ENCODE data around the gene RSRC1.
A peak's percentile ranks its signal among the peaks of the same experiment; 100 is the strongest.

The RSRC1 gene

DNA sequence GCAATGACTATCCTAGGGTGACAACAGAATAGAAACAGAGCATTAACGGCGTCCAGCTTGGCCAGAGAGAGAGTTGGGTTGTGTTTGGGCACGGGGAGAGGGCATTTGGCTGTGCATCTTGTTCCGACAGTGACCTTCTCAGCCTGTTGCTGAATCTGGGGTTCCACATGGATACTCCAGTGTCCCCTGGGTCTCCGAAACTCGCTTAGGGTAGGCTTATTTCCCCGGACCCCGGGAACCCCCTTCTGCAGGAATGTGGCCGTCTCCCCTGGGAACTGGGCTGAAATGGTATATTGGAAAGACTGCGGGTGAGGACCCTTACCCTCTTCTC, 11.6 kb upstream of the RSRC1 start:
- peak overlapping the region; percentile 64 for H3K4me2 ChIP-seq (ENCODE audit: low read length)
- H4K91ac ChIP-seq (ENCODE audit: low read depth, low read length): no peak overlapping the region
- no peak overlapping the region for H4K12ac ChIP-seq (ENCODE audit: low read depth, low read length)
- H2BK12ac ChIP-seq (ENCODE audit: low read length): no peak overlapping the region
- WGBS (ENCODE audit: extremely low coverage, insufficient coverage, insufficient read length): no CpG with 5 or more reads among the region's 10 CpGs
- no peaks in the 10 kb centered on the region for H3K36me3 ChIP-seq (ENCODE audit: control insufficient read depth in 1 of 2, insufficient read depth in 2 of 2, low read length in 2 of 2)
- no peak overlapping the region for H2AFZ ChIP-seq (ENCODE audit: insufficient read depth, low read length, poor library complexity)
- H3K4me3 ChIP-seq (ENCODE audit: low read depth, low read length): no peak overlapping the region
- no peaks in the 10 kb centered on the region for H3K9me3 ChIP-seq (ENCODE audit: insufficient read depth, low read depth, low read length)
- H3K4ac ChIP-seq (ENCODE audit: low read depth, low read length): no peak overlapping the region
- H2AK5ac ChIP-seq (ENCODE audit: low read length): no peak overlapping the region
- no peak overlapping the region for H3K9ac ChIP-seq (ENCODE audit: low read length)
- no peak overlapping the region for H3K14ac ChIP-seq (ENCODE audit: low read length)
- DNase-seq: no peak
- H3K27ac ChIP-seq (ENCODE audit: low read depth, low read length): no peak overlapping the region
- H4K8ac ChIP-seq (ENCODE audit: low read depth, low read length): no peak overlapping the region
- no peak overlapping the region for H3K23ac ChIP-seq (ENCODE audit: low read length)
- no peak overlapping the region for H2BK5ac ChIP-seq (ENCODE audit: low read depth, low read length, poor library complexity)
- peaks cover 48% of the 10 kb centered on the region for H3K27me3 ChIP-seq (ENCODE audit: insufficient read depth, low read length)
- no peaks in the 10 kb centered on the region for H3K79me1 ChIP-seq (ENCODE audit: low read length)
- H3K4me1 ChIP-seq (ENCODE audit: control insufficient read depth in 1 of 2, insufficient read depth in 2 of 2, low read length in 2 of 2): peaks cover 7 to 12% of the 10 kb centered on the region in 2 experiments
- H3K18ac ChIP-seq (ENCODE audit: low read length): no peak overlapping the region
- no peak overlapping the region for H2BK120ac ChIP-seq (ENCODE audit: insufficient read depth, low read length, poor library complexity)
- no peaks in the 10 kb centered on the region for H3K79me2 ChIP-seq (ENCODE audit: control insufficient read depth, insufficient read depth, low read length, poor library complexity)

DNA sequence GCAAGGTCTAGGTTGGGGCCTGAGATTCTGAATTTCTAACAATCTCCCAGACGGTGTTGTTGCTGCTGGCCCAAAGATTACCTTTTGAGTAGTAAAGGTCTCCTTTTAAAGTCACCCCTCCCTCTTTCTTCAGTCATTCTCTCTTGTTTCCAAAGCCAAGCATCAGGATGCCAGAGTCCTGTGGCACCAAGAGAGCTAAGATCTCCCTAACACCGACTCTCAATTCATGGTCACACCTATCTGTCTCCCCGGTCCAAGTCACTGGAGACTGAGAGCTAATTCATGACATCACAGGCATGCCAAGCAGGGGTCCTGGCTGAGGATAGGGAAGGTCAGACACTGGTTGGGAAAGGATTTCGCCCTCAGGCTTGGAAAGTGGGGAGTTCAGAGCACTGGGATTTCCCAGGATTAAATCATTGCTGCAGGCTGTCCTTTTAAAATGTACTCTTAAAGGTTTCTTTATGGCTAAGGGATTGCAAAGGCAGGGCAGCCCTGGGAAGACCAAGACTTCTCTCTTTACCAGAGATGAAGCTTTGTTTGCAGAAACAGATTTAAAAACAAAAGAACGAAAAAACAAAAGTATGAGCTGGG, 11.0 kb upstream of the RSRC1 start:
- H2AK5ac ChIP-seq (ENCODE audit: low read length): no peak overlapping the region
- H3K9ac ChIP-seq (ENCODE audit: low read length): no peak overlapping the region
- peaks cover 53% of the 10 kb centered on the region for H3K27me3 ChIP-seq (ENCODE audit: insufficient read depth, low read length)
- H4K8ac ChIP-seq (ENCODE audit: low read depth, low read length): no peak overlapping the region
- H2BK120ac ChIP-seq (ENCODE audit: insufficient read depth, low read length, poor library complexity): no peak overlapping the region
- H3K4me2 ChIP-seq (ENCODE audit: low read length): no peak overlapping the region
- no peak overlapping the region for H2BK12ac ChIP-seq (ENCODE audit: low read length)
- WGBS (ENCODE audit: extremely low coverage, insufficient coverage, insufficient read length): no CpG with 5 or more reads among the region's 5 CpGs
- no peak overlapping the region for H3K14ac ChIP-seq (ENCODE audit: low read length)
- H4K12ac ChIP-seq (ENCODE audit: low read depth, low read length): no peak overlapping the region
- no peak overlapping the region for H2BK5ac ChIP-seq (ENCODE audit: low read depth, low read length, poor library complexity)
- H3K18ac ChIP-seq (ENCODE audit: low read length): no peak overlapping the region
- no peak overlapping the region for H2AFZ ChIP-seq (ENCODE audit: insufficient read depth, low read length, poor library complexity)
- H3K27ac ChIP-seq (ENCODE audit: low read depth, low read length): no peak overlapping the region
- no peak overlapping the region for H3K4me3 ChIP-seq (ENCODE audit: low read depth, low read length)
- H4K91ac ChIP-seq (ENCODE audit: low read depth, low read length): no peak overlapping the region
- DNase-seq: no peak
- H3K4ac ChIP-seq (ENCODE audit: low read depth, low read length): no peak overlapping the region
- H3K4me1 ChIP-seq (ENCODE audit: control insufficient read depth in 1 of 2, insufficient read depth in 2 of 2, low read length in 2 of 2): peaks cover 10 to 14% of the 10 kb centered on the region in 2 experiments
- H3K23ac ChIP-seq (ENCODE audit: low read length): no peak overlapping the region
- no peaks in the 10 kb centered on the region for H3K79me2 ChIP-seq (ENCODE audit: control insufficient read depth, insufficient read depth, low read length, poor library complexity)
- no peaks in the 10 kb centered on the region for H3K9me3 ChIP-seq (ENCODE audit: insufficient read depth, low read depth, low read length)
- no peaks in the 10 kb centered on the region for H3K79me1 ChIP-seq (ENCODE audit: low read length)
- H3K36me3 ChIP-seq (ENCODE audit: control insufficient read depth in 1 of 2, insufficient read depth in 2 of 2, low read length in 2 of 2): no peaks in the 10 kb centered on the region

DNA sequence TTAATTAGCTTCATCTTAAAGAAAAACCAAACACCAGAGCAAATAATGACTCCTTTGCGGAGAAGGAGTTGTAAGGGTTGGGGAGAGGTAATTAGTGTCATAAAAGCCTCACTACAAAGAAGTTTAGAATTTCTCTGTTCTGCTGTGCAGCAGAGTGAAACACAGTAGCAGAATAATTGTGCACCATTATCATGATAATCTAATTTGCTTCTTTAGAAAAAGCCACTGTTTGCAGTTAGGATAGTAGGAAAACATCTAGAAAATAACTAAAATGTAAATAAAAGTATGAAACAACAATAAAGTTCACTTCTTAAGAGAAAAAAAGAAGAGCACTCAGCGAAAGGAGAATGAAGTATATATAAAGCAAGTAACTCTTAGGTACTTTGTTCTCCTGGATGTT, 9.2 kb upstream of the RSRC1 start:
- Histone ChIP-seq H3K27ac (ENCODE audit: low read depth, low read length) (no peak overlapping the region), H3K18ac (ENCODE audit: low read length) (no peak overlapping the region), H3K27me3 (ENCODE audit: insufficient read depth, low read length) (peaks cover 52% of the 10 kb centered on the region), H3K4me2 (ENCODE audit: low read length) (no peak overlapping the region), H3K9me3 (ENCODE audit: insufficient read depth, low read depth, low read length) (peaks cover 2% of the 10 kb centered on the region), H3K79me2 (ENCODE audit: control insufficient read depth, insufficient read depth, low read length, poor library complexity) (no peaks in the 10 kb centered on the region), H4K8ac (ENCODE audit: low read depth, low read length) (no peak overlapping the region), H3K4me3 (ENCODE audit: low read depth, low read length) (no peak overlapping the region), H3K4me1 (ENCODE audit: control insufficient read depth in 1 of 2, insufficient read depth in 2 of 2, low read length in 2 of 2) (peaks cover 5 to 8% of the 10 kb centered on the region in 2 experiments), H4K12ac (ENCODE audit: low read depth, low read length) (no peak overlapping the region), H3K9ac (ENCODE audit: low read length) (no peak overlapping the region), H3K4ac (ENCODE audit: low read depth, low read length) (no peak overlapping the region), H2BK12ac (ENCODE audit: low read length) (no peak overlapping the region), H3K14ac (ENCODE audit: low read length) (no peak overlapping the region), H3K23ac (ENCODE audit: low read length) (no peak overlapping the region), H2AK5ac (ENCODE audit: low read length) (no peak overlapping the region), H2BK5ac (ENCODE audit: low read depth, low read length, poor library complexity) (no peak overlapping the region), H3K36me3 (ENCODE audit: control insufficient read depth in 1 of 2, insufficient read depth in 2 of 2, low read length in 2 of 2) (no peaks in the 10 kb centered on the region), H2AFZ (ENCODE audit: insufficient read depth, low read length, poor library complexity) (no peak overlapping the region), H3K79me1 (ENCODE audit: low read length) (no peaks in the 10 kb centered on the region), H4K91ac (ENCODE audit: low read depth, low read length) (no peak overlapping the region), H2BK120ac (ENCODE audit: insufficient read depth, low read length, poor library complexity) (no peak overlapping the region)
- DNase-seq: no peak
- no CpG with 5 or more reads among the region's 2 CpGs for whole genome bisulfite sequencing (ENCODE audit: extremely low coverage, insufficient coverage, insufficient read length)

DNA sequence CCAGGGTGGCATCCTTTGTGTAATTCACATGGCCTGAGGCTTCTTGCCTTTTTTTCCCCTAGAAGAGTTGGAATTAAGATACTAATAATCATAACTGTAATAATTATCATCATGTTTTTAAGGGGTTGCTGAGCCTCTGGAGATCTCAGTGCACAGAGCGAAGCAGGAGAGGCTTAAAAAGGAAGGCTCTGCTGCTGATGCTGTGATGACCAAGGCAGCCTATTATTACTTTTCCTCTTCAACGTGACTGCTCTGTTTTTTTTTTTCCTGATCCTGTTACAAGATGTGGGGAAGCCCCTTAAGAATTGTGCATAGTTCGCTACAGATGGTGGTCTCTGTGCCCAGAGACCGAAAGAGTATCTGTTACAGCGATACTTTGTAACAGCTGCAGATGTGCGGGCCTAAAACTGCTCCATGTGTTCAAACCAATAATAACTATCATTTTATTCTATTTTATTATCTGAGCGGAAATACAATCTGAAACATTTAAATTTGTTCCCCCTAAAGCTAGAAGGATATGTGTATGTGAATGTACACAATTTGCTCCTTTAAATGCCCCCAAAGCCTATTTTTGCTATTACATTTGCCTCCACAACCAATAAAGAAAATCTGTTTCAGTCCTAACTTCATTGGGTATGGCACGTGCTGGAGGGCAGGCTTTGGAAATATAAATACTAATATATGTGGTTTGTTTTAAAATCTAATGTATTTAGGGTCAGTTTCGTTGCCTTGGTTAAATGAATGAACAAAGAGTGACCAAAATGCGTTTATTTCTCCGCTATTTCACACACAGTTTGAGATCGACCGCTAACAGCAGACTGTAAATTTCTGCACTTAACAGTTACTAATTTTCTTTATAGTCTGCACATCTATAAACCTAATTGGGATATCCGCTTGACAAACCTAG, 8.3 kb upstream of the RSRC1 start:
- no peak for DNase-seq
- peaks cover 5 to 8% of the 10 kb centered on the region in 2 experiments for H3K4me1 ChIP-seq (ENCODE audit: control insufficient read depth in 1 of 2, insufficient read depth in 2 of 2, low read length in 2 of 2)
- whole genome bisulfite sequencing (ENCODE audit: extremely low coverage, insufficient coverage, insufficient read length): no CpG with 5 or more reads among the region's 14 CpGs
- H2BK120ac ChIP-seq (ENCODE audit: insufficient read depth, low read length, poor library complexity): no peak overlapping the region
- H3K9ac ChIP-seq (ENCODE audit: low read length): no peak overlapping the region
- no peak overlapping the region for H3K14ac ChIP-seq (ENCODE audit: low read length)
- no peak overlapping the region for H3K4me3 ChIP-seq (ENCODE audit: low read depth, low read length)
- H4K8ac ChIP-seq (ENCODE audit: low read depth, low read length): no peak overlapping the region
- no peak overlapping the region for H2AK5ac ChIP-seq (ENCODE audit: low read length)
- H3K23ac ChIP-seq (ENCODE audit: low read length): no peak overlapping the region
- peaks cover 2% of the 10 kb centered on the region for H3K9me3 ChIP-seq (ENCODE audit: insufficient read depth, low read depth, low read length)
- no peaks in the 10 kb centered on the region for H3K79me2 ChIP-seq (ENCODE audit: control insufficient read depth, insufficient read depth, low read length, poor library complexity)
- no peak overlapping the region for H3K27ac ChIP-seq (ENCODE audit: low read depth, low read length)
- H3K4ac ChIP-seq (ENCODE audit: low read depth, low read length): no peak overlapping the region
- H3K36me3 ChIP-seq (ENCODE audit: control insufficient read depth in 1 of 2, insufficient read depth in 2 of 2, low read length in 2 of 2): no peaks in the 10 kb centered on the region
- H4K91ac ChIP-seq (ENCODE audit: low read depth, low read length): no peak overlapping the region
- no peak overlapping the region for H3K4me2 ChIP-seq (ENCODE audit: low read length)
- no peak overlapping the region for H2BK5ac ChIP-seq (ENCODE audit: low read depth, low read length, poor library complexity)
- H3K18ac ChIP-seq (ENCODE audit: low read length): no peak overlapping the region
- no peak overlapping the region for H2AFZ ChIP-seq (ENCODE audit: insufficient read depth, low read length, poor library complexity)
- H2BK12ac ChIP-seq (ENCODE audit: low read length): no peak overlapping the region
- H3K79me1 ChIP-seq (ENCODE audit: low read length): no peaks in the 10 kb centered on the region
- peaks cover 60% of the 10 kb centered on the region for H3K27me3 ChIP-seq (ENCODE audit: insufficient read depth, low read length)
- no peak overlapping the region for H4K12ac ChIP-seq (ENCODE audit: low read depth, low read length)

All from trophoblast cell (in vitro differentiated cells and primary cell).